HG03460 (cell line): Measurements from ENCODE around the gene HMCN1.

ENCODE experiments used
- ATAC-seq: cut with Tn5 transposase; IDR thresholded peaks from one replicate; pipeline ENCODE4 v1.9.1; 2021; ENCODE audit not compliant: unreplicated experiment

Gene HMCN1

DNA sequence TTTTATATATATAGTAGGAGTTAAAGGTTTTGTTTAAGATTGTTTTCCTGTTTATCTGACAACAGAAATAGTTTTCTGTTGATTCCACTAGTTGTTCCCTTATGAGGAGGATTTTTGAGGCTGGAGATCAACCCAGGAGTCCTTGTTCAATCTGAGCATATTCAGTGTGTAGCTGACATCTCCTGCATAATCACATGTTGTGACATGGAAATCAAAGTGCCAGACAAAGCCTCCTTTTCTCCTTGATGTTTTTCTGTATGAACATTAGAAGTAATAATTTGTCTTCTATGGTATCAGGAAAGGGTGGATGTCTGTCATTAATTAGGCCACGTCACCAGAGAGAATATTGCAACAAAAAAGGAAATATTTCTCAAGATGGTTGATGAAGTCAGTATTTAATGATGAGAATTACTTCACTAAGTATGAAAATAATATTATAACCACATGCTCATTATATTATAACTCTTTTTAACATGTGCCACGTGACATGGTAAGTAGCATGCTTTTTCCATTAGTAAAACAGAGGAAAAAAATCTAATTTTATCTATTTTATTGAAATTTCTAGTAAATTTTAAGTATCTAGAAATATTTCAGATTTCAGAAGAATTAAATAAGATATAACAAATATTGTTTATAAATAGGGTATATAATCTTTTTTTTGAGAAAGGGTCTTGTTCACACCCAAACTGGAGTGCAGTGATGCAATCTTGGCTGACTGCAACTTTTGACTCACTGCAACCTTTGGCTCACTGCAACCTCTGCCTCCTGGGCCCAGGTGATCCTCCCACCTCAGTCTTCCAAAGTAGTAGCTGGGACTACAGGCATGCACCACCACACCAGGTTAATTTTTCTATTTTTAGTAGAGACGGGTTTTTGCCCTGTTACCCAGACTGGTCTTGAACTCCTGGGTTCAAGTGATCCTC, 223.5 kb downstream of the HMCN1 start:
- ATAC-seq = no peak

DNA sequence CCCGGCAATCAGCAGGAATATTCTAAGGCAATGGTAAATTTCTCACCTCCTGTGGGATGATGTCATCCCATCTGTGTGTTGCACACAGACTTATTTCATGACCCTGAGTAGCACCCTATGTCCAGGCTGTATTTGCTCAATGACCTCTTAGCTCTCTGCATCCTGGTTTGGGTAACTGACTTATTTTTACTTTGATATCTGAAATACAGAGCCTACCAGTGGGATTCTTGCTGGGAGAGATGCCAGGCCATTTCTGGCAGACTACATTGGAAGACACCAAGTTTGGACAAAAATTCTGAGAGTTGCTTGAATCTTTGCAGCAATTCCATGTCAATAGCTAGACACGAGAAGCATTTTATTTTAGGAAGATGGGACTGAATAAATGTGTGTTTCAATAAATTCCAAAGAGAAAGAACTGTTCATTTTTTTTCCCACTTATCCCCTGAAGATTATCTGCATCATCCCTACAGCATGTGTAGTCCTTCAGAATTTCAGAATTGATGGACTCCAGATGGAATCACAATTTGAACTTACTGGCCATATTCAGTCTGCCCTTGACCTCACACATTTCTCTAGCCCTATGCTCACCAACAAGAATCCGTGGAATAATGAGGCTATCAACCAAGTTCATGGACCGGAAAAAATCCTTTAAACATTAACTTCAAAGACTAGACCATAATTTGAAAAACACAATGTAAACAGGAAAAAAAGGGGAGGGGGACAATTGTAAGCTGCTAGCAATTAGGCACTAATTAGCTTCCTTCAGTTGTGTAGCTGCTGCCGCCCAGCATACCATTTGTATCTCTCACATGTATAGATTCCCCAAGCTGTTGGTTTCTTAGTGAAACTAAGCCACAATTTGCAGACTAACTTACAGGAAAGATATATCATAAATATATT, 226.5 kb downstream of the HMCN1 start:
- no peak for ATAC-seq

DNA sequence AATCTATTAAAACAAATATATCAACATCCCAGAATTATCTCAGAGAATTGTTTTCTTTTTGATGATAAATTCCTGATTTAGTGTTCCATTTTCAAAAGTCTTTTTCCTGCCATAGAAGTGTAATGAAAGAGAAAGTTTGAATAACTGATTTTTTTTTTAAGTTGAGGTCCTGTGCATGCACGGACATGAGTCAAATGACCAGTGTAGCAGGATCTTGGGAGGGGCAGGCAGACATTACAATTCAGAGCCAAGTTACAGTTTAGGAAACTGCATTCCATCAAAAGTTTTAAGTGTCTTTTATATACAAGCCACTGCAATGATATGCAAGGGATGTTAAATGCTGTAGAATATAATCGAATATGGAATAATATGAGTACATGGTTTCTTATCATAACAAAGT, 227.5 kb downstream of the HMCN1 start:
- ATAC-seq = no peak

DNA sequence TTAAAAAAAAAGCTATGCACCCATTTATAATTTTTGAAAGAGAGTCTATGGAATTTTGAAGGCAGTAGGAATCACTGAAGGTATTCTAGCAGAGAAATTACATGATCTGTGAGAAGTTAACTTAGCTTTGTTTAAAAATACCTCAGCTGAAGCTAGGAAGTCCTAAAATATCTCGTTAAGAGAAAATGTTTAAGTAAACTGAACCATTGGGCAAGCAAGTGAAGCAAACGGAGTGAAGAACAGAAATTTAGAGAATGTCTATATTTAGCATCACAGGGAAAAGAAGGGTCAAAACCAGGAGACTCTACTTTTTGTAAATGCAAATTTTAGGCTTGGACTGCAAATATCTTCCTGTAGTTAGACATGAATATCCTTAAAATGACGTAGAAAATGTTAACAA, 230.8 kb downstream of the HMCN1 start:
- no peak for ATAC-seq

DNA sequence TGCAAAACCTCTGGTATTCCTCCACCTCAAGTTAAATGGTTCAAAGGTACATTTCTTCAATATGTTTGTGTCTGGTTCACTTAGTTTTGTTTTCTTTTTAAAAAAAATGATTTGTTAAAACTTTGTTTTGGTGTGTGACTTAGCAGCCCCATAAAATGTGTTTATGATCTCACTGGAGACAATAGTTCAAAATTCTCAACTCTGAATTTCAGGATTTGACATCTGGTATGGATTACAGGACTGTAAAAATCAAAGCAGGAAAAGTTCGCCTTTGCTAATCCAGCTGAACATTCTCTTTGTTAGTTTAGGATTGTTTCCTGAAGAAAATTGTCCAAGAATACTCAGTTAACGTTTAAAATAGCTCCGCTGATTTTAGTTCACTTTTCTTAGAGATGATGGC, 231.7 kb downstream of the HMCN1 start:
- ATAC-seq = no peak

DNA sequence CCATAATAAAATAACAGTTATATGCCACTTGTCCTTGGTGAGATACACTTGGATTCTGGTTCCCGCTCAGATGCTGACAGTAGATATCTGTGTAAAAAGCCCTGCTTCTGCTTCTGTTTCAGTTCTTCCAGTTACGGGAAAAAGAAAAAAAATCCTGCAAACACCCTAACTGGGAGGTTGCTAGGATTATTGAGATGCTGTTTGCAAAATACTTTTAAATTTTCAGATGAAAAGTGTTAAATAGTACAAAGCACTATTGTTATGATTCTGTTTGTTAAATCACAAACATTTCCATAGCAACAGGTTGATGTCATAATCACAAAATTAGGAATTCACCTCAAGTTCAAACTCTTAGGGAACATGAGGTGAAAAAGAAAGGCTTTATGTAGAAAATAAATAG, 232.3 kb downstream of the HMCN1 start:
- no peak for ATAC-seq

DNA sequence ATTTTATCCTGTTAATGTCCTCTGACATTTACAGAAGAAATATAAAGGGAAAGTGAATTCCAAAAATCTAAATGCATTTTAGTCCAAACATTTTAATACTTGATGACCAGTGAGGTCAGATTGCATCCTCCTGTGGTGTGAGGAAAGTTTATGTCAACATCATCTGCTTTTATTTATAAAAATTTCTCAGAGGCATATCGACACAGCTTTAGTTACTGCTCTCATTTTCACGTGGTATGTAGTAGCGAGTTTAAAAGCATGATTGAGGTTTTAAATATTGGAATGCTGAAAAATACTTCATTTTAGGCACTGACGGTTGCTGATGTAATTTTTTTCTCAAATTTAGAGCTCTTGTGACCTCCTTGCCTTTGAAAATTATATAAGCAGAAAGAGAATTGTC, 234.8 kb downstream of the HMCN1 start:
- ATAC-seq = no peak

DNA sequence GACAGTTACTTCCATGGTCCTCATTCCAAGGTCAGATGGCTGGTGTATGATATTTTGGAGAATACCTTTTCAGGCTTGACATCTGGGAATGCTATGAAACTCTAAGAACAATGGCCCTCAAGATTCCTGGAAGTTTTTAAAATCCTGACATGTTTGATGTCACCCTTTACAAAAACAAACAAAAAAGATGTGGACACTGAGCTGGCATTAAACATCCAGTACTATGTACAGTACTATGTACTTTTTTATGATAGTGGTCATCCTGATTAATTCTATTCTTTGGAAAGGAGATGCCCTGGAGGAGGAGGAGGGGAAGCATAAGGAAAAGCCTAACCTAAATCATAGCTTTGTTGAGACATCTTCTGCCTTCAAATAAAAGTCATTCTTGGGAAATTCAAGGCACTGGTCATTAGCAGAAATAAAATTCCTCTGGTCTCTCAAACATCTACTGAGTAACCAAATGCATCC, 235.4 kb downstream of the HMCN1 start:
- ATAC-seq = no peak

DNA sequence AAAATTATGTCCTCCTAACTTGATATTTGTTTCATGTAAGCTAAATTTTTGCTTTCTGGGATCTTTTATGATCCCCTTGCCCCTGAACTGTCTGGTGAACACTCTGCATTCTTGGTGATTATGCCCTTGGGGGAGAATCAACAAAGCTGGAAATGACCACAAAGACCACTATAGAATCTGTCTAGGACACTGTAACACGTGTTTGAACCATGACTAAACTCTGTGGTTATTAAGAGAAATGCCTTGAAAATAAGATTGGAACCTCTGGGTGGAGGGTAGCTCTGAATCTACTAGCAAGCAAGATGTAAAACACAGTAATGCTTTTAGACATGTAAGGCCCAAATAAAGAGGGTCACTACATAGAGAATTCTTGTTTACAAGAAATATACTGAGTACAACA, 237.5 kb downstream of the HMCN1 start:
- ATAC-seq = no peak

DNA sequence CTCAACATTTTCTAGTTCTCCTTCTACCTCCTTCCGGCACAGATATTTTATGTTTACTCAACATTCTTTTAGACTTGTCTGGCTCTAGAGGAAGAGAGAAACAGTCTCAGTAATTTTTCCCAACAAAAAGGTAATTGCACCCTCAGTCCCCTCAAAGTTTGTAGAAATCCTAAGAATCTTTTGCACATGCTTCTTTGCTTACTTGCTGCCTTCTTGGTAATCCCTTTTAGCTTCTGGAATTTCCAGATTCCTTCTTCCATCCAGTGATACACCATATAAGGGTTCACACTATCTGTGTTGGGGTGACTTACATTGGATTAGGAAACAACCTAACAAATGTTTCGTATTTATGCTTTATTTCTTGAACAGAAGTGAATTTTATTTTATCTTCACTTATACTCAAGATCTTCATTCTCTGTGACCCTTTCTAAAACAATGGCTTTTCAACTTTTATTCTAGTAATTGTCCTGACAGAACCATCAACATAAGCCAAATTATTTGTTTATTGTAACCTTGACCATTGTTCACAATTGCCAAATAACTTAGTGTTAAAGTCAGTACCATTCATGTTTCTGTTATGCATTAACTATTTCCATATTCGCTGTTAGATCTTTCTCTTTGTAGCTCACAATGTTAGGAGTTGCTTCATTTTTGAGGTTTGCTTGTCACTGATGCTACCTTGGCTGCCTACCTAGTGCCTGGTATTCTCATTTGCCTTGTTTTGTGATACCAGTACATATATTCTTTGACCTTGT, 238.1 kb downstream of the HMCN1 start:
- no peak for ATAC-seq

DNA sequence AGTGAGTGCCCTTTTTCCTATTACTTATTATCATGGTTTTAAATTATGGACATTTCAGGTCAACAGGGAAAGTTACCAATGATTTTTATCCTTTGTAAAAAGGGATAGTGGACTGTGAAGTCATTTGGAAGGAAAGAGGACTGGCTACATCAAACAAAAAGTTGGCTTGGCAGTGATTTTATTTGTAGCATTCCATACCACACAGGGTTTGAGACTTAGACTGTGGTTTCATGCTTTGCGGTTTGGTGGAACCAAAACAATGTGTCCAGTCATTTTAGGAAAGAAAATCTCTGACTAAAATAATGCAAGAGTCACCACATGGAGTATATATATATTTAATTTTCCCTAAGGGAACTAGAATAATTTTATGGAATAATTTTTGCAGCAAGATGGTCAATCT, 239.5 kb downstream of the HMCN1 start:
- no peak for ATAC-seq

DNA sequence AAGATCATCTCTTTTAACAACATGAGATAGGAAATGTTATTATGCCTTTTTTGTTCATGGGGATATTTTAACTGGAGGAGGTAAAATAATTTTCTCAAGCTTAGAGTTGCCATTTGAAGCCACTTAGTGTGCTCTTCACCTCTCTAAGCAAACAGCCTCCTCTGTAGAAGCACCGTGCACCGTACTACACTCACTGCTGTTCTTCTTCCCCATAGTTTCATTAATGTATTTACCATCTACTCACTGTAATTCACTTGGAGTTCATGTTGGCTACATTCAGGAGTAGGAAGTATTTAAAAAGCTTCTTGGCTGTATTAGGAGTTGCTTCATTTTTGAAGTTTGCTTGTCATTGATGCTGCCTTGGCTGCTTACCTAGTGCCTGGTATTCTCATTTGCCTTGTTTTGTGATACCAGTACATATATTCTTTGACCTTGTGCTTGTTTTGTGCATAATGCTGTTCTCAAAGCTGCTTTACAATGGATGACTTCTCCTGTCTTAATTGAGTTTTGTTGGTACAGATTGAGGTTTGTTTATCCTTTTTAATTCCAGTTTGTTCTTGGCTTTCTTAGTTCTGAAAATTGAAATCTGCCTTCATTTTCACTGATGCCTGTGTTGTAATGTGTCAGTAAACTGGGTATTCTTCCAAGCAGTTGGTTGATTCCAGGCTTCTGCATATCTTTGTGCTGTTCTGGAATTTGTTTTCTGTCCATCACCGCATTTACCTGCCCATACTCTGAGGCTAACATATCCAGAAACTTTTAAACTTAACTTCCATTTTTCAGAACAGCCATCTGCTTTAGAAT, 240.4 kb downstream of the HMCN1 start:
- ATAC-seq = no peak

DNA sequence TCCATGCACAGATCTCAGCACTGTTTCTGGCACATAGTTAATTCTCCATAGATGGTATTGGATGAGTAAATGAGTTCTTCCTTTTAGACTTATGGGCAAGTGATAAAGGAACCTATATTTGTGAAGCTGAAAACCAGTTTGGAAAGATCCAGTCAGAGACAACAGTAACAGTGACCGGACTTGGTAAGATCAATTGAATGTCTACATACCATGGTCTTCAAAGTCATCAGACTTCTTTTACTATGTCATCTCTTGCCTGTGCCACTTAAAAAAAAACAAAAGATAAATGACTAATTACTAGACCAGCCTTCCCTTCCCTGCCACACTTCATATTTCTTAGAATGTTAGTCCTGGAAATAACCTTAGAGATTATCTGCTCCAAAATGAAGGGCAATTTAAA, 246.7 kb downstream of the HMCN1 start:
- no peak for ATAC-seq

DNA sequence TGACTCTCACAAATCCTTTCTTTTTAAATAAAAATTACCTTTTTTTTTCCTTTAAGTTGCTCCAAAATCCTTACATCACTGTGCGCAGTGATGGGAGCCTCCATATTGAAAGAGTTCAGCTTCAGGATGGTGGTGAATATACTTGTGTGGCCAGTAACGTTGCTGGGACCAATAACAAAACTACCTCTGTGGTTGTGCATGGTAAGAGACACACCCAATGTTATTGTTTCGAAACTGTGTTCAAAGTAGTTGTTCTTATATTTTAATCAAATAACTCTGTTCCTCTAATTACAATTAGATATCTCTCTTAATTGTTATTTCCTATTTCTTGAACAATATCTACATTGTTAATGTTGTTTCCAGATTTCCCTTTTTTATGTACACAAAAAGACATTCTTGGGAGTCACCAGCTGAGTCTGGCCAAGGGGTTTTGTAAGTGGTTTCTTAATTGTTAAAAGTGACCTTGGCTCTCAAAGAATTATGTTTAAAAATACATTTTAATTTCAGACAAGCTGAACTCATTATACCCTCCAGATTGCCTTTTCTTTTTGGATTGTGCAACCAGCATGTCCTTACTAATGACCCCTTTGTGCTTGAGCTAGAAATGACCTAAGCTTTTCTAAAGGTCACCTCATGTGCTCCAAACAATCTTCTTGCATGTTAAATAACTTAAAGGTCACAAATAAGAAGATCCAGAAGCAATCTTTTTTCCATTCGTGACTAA, 250.1 kb downstream of the HMCN1 start:
- ATAC-seq = no peak

DNA sequence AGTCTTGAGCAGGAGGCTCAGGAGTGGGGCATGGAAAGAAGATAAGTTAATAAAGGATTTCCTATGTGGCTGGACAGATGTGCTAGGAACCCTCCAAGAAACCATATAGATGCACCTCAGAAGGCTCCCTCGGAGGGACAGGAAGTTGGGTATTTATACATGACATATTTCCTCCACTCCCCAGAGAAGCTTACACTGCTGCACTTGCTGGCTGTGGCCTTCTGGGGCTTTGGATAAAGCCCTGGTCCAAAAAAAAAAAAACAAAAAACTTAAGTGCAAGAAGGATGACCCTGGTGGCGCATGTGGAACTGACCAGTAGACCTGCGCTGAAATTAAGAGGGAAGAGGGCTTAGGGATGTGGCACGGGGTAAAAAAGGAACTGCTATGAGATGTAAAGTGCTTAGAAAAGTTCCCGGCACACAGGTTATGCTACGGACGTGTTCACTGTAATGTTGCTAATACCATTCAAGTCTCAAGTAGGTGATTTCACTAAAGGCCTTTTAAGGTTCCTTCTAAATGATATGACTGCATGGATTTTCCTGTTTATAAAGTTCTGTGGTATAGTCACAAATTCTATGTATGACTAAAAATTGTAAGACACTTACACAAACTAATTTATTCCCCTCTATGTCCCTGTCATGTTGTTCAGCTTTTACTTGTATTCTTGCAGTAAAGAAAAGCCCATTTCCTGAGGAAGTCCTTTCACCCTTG, 253.6 kb downstream of the HMCN1 start:
- no peak for ATAC-seq

DNA sequence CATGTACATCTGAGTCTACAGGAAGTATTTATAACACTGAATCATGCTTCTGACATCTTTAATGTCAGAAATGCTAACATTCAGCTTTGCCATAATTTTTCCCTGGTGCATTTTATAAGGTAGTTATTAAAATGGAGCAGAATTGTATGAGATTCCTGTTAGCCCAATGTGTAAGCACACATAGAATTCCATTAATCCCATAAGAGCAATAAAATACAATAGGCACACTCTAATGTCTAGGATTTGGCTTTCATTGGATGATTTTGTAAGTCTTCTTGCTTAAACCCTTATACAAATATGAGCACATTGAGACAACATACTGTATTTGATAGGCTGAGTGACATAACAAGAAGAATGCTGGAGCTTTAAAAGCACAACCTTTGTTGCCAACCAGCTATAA, 256.4 kb downstream of the HMCN1 start:
- ATAC-seq = no peak

DNA sequence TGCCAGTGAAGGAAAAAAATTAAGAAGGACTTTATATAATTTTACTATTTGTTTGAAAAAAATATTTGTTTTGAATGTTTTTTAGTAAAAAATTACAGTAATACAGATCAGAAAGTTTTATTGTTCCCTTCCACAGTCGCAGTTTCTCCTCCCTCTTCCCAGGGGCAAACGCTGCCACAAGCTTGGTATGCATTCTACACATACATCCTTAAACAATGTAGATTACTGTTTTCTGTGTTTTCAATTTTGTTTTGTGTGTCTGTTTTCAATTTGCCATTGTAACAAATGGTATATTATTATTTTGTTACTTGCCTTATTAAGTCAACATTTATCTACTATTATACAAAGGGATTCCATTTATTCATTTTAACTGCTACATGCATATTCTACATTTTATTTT, 257.1 kb downstream of the HMCN1 start:
- no peak for ATAC-seq

DNA sequence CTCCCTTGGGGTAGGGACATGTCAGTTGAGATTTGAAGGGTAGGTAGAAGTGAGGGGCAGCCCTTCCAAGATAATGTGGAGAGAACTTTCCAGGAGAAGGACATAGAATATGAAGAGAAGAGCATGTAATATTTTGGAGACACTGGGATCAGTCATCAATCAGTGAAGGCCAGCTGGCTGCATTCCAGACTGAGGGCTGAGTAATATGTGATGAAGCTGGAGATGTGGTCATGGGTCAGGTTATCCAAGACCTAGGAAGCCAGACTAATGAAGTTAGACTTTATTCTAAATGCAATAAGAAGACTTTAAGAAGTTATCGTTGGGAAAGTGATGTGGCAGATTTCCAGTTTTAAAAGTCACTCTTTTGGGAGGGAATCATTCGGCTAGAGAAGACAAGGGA, 262.0 kb downstream of the HMCN1 start:
- ATAC-seq = no peak

DNA sequence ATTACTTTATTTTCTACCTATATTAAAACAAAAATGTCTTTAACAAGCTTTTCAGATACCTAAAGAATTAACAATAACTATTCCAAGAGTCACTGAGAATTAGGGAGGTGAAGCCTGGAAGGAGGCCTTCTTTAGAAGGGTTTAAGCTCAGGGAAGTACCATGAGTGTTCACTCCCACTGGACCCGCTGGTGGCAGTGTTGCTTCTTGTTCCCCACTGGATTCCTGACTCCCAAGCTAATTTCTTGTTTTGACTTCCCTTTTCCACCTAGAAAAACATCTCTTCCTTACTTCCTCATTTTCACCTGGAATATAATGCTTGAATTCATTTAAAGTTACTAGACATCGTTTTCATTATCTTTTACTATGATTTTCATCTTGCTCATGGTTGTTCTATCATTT, 264.2 kb downstream of the HMCN1 start:
- ATAC-seq = no peak
